HuH-7.5 (cell line): ENCODE results near the gene SDK1.

Experiments
- DNase-seq: peaks from one replicate; pipeline ENCODE4 v3.0.0; 2011; ENCODE audit warnings: low spot score

SDK1 gene, protein sequence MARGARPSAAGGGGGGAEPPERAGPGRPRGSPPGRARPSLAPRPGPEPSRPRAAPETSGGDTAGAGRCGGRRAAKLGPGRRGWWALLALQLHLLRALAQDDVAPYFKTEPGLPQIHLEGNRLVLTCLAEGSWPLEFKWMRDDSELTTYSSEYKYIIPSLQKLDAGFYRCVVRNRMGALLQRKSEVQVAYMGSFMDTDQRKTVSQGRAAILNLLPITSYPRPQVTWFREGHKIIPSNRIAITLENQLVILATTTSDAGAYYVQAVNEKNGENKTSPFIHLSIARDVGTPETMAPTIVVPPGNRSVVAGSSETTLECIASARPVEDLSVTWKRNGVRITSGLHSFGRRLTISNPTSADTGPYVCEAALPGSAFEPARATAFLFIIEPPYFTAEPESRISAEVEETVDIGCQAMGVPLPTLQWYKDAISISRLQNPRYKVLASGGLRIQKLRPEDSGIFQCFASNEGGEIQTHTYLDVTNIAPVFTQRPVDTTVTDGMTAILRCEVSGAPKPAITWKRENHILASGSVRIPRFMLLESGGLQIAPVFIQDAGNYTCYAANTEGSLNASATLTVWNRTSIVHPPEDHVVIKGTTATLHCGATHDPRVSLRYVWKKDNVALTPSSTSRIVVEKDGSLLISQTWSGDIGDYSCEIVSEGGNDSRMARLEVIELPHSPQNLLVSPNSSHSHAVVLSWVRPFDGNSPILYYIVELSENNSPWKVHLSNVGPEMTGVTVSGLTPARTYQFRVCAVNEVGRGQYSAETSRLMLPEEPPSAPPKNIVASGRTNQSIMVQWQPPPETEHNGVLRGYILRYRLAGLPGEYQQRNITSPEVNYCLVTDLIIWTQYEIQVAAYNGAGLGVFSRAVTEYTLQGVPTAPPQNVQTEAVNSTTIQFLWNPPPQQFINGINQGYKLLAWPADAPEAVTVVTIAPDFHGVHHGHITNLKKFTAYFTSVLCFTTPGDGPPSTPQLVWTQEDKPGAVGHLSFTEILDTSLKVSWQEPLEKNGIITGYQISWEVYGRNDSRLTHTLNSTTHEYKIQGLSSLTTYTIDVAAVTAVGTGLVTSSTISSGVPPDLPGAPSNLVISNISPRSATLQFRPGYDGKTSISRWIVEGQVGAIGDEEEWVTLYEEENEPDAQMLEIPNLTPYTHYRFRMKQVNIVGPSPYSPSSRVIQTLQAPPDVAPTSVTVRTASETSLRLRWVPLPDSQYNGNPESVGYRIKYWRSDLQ (N-terminal part only)

DNA sequence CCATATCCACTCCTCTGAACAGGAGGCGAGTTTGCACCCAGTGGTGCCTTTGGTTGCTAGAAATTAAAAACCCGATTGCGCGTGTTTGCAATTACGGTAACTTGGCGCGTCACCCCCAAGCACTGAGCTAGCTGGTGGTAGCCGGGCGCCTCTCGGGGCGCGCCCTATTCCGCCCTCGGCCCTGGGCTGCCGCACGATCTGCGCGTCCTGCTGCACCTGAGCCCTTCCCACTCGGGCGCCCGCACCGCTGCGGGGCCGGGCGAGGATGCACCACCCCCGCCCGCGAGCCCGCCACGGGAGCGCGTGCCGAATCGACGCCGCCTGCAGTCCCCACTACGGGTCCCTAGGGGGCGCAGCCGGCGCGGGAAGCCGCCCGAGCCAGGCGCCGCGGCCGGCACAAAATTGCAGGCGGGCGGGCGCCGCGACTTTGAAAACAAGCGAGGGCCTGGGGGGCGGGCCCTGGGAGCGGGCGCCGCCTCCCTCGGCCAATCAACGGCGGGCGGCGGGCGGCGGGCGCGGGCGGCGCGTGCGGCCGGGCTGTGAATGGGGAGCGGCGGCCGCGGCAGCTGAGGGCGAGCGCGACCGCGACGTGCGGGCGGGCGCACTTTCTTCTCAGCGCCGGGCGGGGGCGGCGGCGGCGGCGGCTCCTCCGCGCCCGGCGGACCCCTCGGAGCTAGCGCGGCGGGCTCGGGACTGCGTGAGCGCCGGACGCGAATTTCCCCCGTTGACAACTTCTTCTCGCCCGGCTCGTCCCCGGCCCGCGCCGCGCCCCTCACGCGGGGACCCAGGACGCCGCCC lies at the start of gene SDK1:
SDK1 (plus strand) TSS at position 602 of the 798 bp plus-strand sequence. CDS start 335 bp downstream, outside the sequence.
- peak; percentile 37 for DNase-seq

DNA sequence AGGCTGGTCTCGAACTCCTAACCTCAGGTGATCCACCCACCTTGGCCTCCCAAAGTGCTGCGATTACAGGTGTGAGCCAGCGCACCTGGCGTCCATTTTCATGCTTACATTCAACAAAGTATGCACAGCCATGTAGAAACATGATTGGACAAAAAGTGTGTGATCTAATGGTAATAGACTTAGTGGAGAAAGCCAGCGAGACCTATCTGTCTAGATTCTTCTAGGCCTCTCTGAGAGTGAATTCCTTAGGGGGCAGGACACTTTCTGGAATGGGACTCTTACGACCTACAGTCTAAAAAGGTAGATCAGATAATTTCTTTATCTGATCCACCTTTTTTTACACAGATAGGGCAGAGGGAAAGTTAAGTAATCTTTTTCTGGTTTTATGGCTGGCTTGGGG lies 46.3 kb upstream of the SDK1 start:
- DNase-seq, result no peak

DNA sequence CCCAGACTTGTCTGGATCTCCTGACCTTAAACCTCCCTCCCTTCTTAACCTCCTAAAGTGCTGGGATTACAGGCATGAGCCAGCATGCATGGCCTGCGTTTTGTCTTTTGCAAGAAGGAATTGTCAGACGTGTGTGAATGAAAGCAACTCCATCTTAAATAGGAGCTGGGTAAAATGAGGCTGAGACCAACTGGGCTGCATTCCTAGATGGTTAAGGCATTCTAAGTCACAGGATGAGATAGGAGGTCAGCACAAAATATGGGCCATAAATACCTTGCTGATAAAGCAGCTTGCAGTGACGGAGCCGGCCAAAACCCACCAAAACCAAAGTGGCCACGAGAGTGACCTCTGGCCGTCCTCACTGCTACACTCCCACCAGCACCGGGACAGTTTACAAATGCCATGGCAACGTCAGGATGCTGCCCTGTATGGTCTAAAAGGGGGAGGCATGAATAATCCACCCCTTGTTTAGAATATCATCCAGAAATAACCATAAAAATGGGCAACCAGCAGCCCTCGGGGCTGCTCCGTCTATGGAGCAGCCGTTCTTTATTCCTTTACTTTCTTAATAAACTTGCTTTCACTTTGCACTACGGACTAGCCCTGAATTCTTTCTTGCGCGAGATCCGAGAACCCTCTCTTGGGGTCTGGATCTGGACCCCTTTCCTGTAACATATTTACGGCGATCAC lies 41.2 kb upstream of the SDK1 start:
- no peak for DNase-seq

DNA sequence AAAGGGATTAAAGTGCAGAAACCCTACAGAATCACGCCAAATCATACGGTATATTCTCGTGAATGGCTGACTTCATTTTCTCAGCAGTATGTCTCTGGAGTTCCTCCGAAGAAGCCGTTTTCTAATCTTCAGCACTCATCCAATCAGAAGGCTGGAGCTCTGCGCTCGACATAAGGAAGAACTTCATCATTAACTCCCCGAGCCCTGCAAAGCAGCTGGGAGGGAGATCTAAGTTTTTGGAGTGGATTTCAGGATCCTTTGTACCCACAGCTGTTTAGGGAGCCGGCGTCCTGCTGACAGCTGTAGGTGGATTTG lies 40.7 kb upstream of the SDK1 start:
- no peak for DNase-seq

DNA sequence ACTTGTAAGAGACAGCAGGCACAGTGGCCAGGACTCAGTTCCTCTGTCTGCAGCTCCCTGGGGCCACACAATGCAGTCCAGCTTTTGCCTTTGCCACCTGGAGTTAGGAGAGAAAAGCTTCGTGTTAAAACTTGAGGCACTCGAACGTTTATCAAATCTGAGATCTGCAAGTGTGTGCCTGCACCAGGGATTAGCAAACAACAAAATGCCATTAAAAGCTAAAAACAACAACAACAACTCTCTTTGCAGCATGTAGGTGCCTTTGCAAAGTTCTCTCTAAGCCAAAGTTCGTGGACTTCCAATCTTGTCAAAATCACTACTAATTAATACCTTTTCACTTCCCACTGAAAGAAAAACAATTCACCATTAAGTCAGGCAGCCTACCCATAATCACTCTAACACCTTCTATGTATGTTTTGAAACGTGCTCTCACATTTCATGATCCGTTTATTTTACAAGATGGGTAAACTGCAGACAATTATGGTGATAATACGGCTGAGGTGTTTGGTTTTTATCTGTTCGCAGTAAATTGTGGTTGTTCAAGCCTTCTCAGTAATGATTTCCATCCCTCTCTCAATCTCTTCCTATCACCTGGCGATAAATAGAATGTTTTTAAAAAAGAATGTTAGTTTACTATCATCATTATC lies 36.2 kb upstream of the SDK1 start:
- DNase-seq, result no peak

DNA sequence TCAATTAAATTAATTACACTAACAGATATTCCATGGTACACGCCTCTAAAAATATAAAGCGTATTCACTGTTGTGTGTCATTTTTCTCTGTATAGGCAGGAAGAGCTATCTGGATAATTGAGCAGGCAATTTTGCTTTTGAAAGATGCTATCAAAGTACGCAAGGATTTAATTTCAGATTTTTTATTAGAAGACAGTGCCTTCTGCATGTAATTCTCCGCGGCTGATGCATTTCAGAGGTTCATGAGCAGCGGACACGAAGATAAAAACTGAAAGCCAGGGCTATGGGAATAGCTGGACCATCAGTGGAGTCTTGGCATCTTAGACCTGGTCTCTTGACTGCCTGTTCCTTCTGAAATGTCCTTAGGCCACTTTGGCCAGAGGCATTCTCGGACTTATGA lies 35.7 kb upstream of the SDK1 start:
- DNase-seq, result no peak

DNA sequence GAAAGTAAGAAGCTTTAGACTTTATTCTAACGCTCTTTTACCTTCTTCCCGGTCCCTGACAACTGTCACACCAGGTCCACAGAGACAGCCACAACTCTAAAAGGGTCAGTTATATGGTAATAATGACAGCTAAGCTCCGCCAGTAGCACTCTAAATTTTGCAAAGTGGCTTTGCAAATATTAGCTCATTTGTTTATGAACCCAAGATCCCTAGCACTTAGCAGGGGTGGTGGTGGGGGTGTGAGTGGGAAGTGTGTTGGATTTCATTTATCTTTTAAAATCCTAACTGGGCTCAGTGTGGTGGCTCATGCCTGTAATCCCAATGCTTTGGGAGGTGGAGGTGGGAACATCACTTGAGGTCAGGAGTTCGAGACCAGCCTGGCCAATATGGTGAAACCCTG lies 34.8 kb upstream of the SDK1 start:
- DNase-seq, result no peak

DNA sequence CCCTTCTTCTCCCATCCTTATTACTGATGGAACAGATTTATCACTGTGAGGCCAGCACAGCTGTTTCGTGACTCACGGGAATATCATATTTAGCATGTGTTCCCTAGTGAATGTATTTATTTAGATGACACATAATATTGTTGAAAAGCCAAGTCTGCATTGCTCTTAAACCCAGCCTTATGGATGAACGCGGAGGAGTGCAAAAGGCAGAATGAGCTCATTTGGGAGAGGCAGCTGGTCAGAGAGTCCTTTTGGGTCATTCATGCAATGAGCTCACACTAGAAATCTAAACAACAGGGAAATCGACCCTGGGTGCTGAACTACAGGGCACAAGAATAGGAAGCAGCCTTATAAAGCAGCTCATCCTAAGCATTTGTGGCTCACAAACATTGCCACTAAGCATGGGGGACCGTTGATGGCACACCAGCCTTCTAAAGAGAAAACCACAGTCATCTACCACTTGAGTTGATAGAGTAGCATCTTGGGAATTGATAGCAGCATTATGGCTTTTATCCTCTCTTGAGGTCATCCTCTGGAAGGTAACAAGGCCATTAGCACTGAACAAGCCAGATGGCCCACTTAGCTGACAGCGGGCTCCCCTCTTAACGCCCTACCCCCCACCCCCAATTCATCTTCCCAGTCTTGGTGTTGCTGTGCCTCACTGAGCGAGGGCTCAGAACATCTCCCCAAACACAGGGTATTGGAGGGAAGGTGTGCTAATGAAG lies 32.9 kb upstream of the SDK1 start:
- DNase-seq, result no peak

DNA sequence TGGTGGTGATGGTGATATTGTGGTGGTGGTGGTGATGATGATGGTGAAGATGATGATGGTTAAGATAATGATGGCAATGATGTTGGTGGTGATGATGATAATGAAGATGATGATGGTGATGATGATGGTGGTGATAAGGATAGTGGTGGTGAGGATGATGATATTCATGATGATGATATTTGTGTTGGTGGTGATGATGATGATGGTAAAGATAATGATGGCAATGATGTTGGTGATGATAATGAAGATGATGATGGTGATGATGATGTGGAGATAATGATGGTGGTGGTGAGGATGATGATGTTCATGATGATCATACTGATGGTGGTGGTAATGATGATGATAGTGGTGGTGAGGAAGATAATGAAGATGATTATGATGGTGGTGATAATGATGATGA lies 30.7 kb upstream of the SDK1 start:
- no peak for DNase-seq

DNA sequence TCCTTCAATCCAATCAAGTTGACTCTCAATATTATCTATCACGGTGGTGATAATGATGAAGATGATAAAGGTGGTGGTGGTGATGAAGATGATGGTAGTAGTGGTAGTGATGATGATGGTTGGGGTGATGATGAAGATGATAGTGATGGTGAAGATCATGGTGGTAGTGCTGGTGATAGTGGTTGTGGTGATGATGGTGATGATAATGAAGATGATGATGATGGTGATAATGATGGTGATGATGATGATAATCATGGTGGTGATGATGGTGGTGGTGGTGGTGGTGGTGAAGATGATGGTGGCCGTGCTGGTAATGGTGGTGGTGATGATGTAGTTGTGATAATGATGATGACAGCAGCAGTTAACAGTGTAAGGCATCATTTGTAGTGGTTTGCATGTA lies 29.8 kb upstream of the SDK1 start:
- no peak for DNase-seq

DNA sequence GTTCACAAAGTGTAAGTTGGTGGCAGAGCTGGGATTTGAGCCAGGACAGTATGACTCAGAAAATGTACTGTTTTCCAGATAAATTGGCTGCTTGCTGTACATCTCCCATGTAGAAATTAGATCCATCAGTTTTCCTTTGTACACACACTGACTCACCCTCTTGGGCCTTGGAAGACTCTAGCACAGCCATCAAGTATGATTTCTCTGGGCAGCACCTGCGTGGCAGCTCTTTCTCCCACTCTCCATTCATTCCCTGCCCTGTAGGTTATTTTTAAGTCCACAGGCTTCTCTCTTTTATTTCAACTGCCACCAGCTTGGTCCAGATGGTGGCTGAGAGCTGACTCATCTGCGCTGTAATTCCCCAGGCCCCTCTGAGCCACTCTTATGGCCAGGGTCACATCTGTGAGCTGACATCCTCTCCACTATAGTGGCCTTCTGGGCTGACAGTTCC lies 28.3 kb upstream of the SDK1 start:
- DNase-seq, result no peak

DNA sequence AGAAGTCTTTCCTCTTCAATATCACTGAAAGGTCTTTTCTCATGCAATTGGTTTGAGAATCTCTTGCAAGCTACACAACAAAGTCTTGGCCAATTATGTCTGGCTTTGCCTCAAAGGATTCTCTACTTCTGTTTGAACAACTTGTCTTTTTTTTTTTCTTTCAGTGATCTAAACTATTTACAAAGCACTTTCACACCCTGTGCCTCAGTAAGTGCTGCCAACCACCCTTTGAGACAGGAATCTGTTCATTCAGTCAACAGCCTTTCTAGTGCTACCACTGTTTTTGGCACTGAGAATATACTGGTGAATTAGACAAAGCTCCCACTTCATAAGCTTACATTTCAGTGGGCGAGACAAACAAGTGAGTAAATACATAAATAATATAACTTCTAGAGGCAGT lies 26.9 kb upstream of the SDK1 start:
- DNase-seq, result no peak

DNA sequence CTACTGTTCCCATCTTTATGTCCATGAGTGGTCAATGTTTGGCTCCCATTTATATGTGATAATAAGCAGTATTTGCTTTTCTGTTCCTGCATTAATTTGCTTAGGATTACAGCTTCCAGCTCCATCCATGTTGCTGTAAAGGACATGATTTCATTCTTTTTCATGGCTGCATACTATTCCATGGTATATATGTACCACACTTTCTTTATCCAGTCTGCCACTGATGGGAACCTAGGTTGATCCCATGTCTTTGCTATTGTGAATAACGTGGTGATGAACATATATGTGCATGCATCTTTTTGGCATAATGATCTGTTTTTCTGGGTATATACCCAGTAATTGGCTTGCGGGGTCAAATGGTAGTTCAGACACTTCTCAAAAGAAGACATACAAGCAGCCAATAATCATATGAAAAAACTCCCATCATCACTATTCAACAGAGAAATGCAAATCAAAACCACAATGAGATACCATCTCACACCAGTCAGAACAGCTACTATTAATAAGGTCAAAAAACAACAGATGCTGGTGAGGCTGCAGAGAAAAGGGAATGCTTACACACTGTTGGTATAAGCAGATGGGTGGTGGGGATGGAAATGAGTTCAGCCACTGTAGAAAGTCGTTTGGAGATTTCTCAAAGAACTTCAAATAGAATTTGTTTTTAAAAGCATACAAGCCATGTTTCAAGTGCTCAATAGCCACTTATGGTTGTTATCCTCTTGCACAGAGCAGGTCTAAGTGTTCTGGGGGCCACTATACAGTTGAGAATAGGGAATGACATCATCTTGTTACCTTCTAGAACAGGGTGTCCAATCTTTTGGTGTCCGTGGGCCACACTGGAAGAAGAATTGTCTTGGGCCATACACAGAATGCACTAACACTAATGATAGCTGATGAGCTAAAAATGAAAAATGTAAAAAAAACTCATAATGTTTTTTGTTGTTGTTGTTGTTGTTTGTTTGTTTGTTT lies 23.2 kb upstream of the SDK1 start:
- DNase-seq, result no peak

DNA sequence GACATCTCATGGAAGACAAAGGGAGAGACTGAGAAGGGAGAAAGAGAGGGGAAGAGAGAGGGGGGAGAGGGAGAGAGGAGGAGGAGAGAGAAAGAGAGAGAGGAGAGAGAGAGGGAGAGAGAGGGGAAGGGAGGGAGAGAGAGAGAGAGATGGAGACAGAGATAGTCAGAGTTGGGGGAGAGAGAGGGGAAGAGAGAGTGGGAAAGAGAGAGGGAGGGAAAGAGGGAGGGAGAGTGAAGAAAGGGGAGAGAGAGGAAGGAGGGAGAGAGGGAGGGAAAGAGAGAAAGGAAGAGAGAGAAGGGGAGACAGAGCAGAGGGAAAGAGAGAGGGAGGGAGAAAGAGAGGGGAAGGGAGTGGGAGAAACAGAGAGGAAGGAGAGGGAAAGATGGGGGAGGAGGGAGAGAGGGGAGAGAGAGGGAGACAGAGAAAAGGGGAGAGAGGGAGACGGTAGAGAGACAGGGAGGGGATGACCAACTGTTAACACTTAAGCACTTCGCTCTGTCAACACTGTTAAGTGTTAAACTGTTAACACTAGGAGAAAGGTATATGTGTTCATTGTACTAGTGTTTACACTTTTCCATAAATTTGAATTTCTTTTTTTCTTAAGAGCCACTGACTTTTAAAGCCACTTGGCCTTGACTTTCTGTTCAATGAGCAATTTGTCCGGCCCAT lies 21.8 kb upstream of the SDK1 start:
- no peak for DNase-seq

DNA sequence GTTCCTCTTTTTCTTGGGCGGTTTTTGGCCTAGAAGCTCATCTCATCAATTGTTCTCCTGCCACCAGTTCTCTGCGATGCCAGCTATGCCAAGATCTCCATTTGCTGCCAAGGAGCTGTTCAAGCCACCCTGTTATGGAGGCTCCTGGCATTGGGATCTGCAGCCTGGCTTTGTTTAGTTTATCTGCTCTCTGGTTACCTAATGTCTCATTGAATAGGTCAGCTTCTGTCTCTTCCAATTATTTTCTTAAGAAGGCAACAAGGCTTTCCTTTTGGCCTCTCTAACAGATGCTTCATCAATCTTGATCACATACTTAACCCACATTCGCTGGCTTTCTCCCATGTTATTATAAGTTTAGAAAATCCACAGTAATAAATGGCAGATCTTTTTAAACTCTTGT lies 20.6 kb upstream of the SDK1 start:
- DNase-seq, result no peak

DNA sequence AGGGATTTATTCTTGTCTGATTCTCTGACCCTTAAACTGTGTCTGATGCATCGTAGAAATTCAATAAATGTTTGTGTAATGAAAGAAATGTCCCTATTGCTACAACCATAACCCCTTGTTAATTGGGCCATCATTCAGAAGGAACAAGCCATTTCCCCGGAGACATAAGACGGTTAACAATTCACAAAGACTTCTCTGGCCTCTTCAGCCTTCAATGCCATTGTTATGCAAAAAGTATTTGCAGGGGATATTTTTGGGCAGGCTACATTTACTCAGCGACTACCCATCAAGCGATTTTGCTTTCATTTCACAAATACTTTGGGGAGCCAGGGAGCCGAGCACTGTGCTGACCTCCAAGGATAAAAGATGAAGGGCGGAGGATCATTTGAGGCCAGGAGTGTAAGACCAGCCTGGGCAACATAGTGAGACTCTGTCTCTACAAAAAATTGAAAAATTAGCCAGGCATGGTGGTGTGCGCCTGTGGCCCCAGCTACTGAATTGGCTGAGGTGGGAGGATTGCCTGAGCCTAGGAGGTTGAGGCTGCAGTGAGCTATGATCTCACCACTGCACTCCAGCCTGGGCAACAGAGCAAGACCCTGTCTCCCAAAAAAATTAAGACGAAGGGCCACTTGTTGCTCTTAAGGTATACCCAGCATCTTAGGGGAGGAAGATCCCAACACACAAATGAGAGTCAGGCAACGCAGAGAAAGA lies 20.0 kb upstream of the SDK1 start:
- DNase-seq, result no peak

DNA sequence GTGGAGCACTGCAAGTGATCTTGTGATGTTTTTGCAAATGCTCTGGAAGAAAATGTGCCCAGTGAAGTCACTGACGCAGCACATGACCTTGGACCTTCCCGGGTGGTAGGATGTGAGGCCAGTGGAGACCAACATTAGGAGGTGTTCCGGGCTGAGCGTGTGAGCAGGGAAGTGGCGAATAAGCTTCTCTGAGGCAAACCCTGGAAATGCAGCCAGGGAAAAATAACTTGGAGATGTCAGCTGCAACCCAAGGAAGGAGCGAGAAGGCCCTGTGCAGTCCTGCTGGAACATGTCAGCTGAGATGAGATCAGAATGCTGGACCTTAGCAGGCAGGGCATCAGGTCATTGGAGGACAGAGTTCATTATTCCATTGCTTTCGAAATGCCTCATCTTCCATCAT lies 18.6 kb upstream of the SDK1 start:
- DNase-seq, result no peak
